Prostate gland (tissue), 2 donors: ENCODE results near the gene ROBO1.

Experiments
- POLR2A ChIP-seq: fragments of 450-650 bp; IDR thresholded peaks from one replicate; pipeline ENCODE4 v1.6.1; 2016; ENCODE audit warnings: antibody characterized with exemption, mild to moderate bottlenecking
- POLR2AphosphoS5 ChIP-seq: sonication (generic); formaldehyde crosslinking; IDR thresholded peaks from one replicate; pipeline ENCODE4 v1.6.1; 2017; ENCODE audit warnings: antibody characterized with exemption
- TF ChIP-seq, protein P1 (sequence below), 4 experiments: fragments of 200-600 bp in 2 of 4; fragments of 450-650 bp in 2 of 4; sonication (generic) in 2 of 4; IDR thresholded peaks; 1 replicate in 3 of 4; 2 replicates in 1 of 4; pipeline ENCODE4 v1.5.1; 2016 to 2019; ENCODE audit warnings: antibody characterized with exemption in 4 of 4, mild to moderate bottlenecking in 2 of 4, moderate library complexity in 2 of 4

GRCh38 chr3:78919021-78919755 is 848.6 kb downstream of the ROBO1 start:
- TF ChIP-seq, protein P1, sequence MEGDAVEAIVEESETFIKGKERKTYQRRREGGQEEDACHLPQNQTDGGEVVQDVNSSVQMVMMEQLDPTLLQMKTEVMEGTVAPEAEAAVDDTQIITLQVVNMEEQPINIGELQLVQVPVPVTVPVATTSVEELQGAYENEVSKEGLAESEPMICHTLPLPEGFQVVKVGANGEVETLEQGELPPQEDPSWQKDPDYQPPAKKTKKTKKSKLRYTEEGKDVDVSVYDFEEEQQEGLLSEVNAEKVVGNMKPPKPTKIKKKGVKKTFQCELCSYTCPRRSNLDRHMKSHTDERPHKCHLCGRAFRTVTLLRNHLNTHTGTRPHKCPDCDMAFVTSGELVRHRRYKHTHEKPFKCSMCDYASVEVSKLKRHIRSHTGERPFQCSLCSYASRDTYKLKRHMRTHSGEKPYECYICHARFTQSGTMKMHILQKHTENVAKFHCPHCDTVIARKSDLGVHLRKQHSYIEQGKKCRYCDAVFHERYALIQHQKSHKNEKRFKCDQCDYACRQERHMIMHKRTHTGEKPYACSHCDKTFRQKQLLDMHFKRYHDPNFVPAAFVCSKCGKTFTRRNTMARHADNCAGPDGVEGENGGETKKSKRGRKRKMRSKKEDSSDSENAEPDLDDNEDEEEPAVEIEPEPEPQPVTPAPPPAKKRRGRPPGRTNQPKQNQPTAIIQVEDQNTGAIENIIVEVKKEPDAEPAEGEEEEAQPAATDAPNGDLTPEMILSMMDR (IDR thresholded peaks at IDR 0.05): no peak
- TF ChIP-seq POLR2AphosphoS5 (no peak), POLR2A (no peak)
